Activated naive CD8-positive, alpha-beta T cell treated with anti-CD3 and anti-CD28 coated beads, Interleukin-2, amount 50 U/mL, for 24 hours (primary cell): Measurements from ENCODE around the gene CTBP2.

Experiments used
- ATAC-seq: fragments of 150-1000 bp; cut with Tn5 transposase; one replicate; pipeline ENCODE4 v1.10.0; 2021
- DNase-seq: peaks from one replicate; pipeline ENCODE4 v3.0.0; 2021
- H3K27ac Mint-ChIP-seq: one replicate; pipeline ENCODE4 v1.8.0; 2021; ENCODE audit warnings: mild to moderate bottlenecking, mixed read lengths
- H3K27me3 Mint-ChIP-seq: one replicate; pipeline ENCODE4 v1.8.0; 2021; ENCODE audit warnings: mixed read lengths
- H3K36me3 Mint-ChIP-seq: one replicate; pipeline ENCODE4 v1.8.0; 2021; ENCODE audit warnings: low read depth, mixed read lengths
- H3K4me1 Mint-ChIP-seq: one replicate; pipeline ENCODE4 v1.8.0; 2021; ENCODE audit warnings: mixed read lengths
- H3K4me3 Mint-ChIP-seq: one replicate; pipeline ENCODE4 v1.8.0; 2021; ENCODE audit warnings: mild to moderate bottlenecking, moderate library complexity, mixed read lengths
- H3K9me3 Mint-ChIP-seq: one replicate; pipeline ENCODE4 v1.8.0; 2021; ENCODE audit warnings: mixed read lengths

Gene CTBP2

DNA sequence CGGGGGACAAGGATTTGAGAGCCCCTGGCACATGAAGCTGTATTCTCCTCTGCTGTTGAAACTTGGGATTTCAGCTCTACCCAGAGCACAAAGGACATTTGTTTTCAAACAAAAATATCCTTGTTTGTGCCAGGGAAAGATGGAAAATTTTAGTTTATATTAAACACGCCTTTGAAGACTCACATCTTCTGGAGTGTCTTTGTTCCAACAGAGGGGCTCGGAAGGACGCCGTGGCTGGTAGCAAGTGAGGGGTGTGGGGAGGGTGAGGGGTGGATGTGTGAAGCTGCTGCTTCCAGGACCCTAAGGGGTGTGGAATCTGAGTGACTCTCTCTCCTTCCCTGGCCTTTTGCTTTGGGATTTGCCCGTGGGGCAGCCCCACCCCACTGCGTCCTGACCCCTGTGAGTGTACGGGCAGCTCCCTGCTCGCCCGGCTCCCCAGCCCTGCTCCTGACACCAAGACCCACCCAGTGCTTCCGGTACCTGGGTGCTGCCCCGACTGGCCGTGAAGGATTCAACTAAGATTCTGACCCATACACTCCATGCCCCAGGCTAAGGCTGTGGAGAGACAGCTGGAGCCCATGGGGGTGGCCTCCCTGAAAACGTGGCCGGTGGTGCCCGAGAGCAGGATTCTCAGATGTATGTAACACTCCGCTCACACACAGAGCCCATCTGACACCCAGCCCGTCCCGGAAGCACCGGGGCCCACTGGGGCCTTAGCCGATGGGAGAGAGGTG lies 158.9 kb downstream of the CTBP2 start:
- Mint-ChIP-seq H3K27ac (no peak overlapping the region), H3K27me3 (no peaks in the 10 kb centered on the region)
- ATAC-seq, result no peak

DNA sequence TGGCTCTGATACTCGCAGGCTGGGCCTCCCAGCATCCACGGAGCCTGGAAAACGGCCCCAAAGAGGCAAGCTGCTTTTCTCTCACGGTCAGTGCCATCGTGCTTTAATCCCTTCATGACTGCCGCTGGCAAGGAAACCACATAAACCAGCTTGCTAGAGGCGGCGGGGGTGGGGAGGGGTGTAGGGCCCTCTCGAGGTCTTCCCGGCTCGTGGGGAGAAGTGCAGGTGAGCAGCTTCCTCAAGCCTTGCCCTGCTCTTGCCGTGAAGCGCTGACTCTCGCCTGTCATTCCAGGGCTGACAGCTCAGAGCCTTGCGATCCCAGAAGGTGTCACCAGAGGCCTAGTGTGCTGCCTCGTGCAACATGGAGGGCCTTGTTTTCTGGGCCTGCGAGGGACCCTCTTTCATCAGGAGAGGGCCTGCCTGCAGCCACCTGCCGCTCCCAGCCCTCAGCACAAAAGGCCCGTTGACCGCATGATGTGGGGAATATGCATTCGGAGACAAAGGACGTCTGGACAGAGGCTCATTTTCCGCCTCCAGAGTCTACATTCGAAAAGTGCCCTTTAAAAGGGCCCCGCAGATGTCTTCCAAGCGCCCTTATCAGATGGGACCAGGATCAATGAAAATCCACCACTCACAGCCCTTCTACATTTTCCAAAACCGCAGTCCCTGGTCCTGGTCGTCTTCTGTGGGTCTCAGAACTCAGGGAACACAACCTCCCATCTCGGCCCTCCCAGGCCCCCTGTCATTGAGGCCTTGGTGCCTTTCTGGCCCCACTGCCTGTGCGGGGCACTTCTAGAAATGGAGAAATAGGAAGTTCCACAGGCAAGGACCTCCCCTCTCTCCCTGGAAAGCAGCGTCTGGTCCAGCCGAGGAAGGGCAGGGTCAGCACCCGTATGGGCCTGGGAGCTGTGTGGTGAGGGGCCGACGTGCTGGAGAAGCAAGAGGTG lies 159.7 kb downstream of the CTBP2 start:
- Mint-ChIP-seq H3K4me1 (no peaks in the 10 kb centered on the region), H3K27ac (no peak overlapping the region), H3K27me3 (no peaks in the 10 kb centered on the region), H3K9me3 (no peaks in the 10 kb centered on the region), H3K36me3 (no peaks in the 10 kb centered on the region), H3K4me3 (no peak overlapping the region)
- ATAC-seq (no peak), DNase-seq (no peak)

More for the DNA sequence above, 158.9 kb downstream of the CTBP2 start:
- H3K4me3 Mint-ChIP-seq, result no peak overlapping the region
- no peaks in the 10 kb centered on the region for H3K4me1 Mint-ChIP-seq
- H3K9me3 Mint-ChIP-seq, result no peaks in the 10 kb centered on the region
- no peaks in the 10 kb centered on the region for H3K36me3 Mint-ChIP-seq
- DNase-seq, result no peak

DNA sequence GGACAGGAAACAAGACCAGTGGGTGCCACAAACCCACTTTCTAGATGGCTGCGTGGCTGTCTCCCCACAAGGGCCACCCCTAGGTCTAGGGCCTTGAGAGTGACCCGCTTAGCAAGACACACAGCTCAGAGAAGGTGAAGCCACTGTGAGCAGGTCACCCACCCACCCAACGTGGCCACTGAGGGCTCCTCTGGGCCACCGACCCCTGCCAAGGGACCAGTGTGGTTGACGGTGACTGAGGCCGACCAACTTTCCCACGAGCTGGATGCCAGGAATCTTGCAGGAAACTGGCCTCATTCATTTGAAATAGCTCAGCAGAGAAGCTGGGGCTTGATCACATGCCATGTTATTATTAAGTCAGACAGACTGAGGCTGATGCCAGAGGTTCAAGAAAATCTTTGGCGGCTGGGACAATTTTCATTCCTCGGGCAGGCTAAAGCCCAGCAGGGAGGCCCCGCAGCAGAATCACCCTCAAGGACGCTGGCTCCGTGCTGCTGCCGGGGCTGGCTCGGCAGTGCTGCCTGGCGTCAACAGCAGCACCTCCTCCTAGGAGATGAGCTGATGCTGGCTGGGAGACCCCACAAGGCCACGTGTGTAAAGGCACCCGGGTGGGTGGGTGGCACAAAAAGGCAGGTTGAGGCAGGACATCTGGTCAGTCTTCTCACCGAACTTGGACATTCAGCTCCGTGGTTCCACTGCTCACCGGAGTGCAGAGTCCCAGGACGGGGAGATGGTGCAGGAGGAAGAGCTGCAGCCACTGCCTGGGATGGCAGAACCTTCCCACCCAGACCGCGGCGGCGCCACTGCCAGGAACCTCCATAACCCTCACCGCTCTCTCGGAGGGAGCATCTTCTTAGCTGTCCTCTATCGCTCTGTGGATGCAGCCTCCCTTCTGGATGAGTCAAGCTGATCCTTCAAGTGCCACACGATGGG lies 160.7 kb downstream of the CTBP2 start:
- H3K4me3 Mint-ChIP-seq, result no peak overlapping the region
- no peaks in the 10 kb centered on the region for H3K4me1 Mint-ChIP-seq
- H3K9me3 Mint-ChIP-seq, result no peaks in the 10 kb centered on the region
- no peaks in the 10 kb centered on the region for H3K27me3 Mint-ChIP-seq
- DNase-seq (no peak), ATAC-seq (no peak)
- H3K27ac Mint-ChIP-seq, result no peak overlapping the region
- no peaks in the 10 kb centered on the region for H3K36me3 Mint-ChIP-seq

DNA sequence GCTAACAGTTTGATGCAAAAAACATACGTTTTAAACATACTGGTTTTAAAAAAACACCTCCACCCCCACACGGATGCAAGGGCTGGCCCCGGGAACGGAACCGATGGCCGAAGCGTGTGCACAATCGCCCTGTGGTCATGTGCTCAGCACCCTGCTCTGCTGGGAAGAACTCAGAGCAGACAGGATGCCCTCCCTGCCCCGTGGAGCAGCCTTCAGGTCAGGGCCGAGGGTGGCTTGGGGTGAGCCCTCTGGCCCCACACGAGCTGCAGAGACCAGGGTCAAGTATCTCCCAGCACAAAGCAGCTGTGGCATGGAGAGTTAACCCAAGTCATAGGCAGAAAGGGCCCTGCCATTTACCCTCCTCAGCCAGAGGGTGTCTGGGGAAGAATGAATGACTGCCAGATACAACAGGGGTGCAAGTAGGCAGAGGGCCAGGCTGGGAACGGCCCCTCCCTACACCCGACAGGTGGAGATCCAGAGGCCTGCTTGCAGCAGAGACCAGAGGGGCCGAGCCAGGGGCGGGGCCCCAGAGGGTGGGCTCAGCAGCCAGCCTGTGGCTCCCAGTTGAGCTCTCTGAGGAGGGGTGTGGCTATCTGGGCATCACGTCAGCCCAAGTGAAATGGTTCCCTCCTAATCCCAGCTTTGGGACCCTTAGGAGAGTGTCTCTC lies 161.6 kb downstream of the CTBP2 start:
- ATAC-seq, result no peak
- Mint-ChIP-seq H3K9me3 (no peaks in the 10 kb centered on the region), H3K4me3 (no peak overlapping the region), H3K27me3 (no peaks in the 10 kb centered on the region), H3K27ac (no peak overlapping the region), H3K4me1 (no peaks in the 10 kb centered on the region), H3K36me3 (no peaks in the 10 kb centered on the region)
- no peak for DNase-seq

DNA sequence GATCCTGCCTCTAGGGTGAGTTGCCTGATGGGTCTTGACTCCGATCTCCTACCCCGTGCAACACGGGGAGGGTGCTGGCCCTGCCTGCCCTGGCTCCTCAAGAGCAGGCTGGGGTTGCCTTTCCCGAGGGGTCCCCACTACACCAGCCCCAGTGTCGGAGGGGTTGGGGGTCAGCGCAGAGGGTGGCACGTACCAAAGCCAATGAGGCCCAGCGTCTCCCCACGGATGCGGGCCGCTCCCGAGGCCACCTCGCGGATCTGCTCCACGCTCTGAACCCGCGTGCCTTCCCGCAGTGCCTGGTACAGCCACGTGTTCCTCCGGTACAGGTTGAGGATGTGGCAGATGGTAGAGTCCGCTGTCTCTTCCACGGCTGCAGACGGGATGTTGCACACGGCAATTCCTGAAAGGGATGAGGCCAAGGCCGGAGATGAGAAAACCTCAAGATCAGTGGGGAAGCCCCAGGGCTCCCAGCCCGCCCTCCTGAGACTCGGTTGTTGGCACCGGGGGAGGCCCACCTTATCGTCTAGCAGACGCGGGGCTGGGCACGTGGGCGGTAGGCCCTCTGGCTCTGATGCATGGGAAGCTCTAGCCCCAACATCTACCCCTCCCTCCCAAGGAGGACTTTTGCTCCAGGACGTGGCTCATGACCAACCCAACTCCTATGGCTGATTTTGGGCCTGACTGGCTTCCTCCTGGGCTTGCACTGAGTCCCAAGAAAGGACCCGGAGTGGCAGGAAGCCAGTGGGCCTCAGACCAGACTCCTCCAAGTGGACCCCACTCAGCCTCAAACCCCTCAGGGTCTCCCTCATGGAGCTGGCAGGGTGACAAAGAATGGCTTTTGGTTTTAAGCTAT lies 162.4 kb downstream of the CTBP2 start:
- Mint-ChIP-seq H3K27ac (no peak overlapping the region), H3K27me3 (no peaks in the 10 kb centered on the region), H3K9me3 (no peaks in the 10 kb centered on the region), H3K36me3 (no peaks in the 10 kb centered on the region), H3K4me1 (no peaks in the 10 kb centered on the region), H3K4me3 (no peak overlapping the region)
- no peak for ATAC-seq
- no peak for DNase-seq

DNA sequence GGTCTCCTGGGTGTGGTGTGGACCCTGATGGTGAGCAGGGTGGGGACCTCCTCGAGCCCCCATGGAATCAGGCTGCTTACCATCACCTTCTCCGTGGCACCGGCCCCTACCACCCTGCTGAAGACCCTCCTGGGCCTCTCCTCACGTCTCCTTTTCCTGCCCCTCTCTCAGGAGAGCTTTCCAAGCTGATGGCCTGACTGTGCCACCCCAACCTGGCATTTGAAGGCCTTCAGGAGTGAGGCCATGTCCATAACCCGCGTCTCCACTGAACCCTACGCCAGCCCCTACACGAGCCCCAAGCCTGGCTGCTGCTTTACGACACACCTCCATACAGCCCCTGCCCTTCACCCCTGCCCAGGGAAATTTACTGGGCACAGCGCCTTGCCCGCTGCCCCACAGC lies 163.1 kb downstream of the CTBP2 start:
- no peaks in the 10 kb centered on the region for H3K9me3 Mint-ChIP-seq
- no peaks in the 10 kb centered on the region for H3K4me1 Mint-ChIP-seq
- ATAC-seq, result no peak
- DNase-seq, result no peak
- H3K27ac Mint-ChIP-seq, result no peak overlapping the region
- H3K27me3 Mint-ChIP-seq, result no peaks in the 10 kb centered on the region
- no peaks in the 10 kb centered on the region for H3K36me3 Mint-ChIP-seq
- no peak overlapping the region for H3K4me3 Mint-ChIP-seq

DNA sequence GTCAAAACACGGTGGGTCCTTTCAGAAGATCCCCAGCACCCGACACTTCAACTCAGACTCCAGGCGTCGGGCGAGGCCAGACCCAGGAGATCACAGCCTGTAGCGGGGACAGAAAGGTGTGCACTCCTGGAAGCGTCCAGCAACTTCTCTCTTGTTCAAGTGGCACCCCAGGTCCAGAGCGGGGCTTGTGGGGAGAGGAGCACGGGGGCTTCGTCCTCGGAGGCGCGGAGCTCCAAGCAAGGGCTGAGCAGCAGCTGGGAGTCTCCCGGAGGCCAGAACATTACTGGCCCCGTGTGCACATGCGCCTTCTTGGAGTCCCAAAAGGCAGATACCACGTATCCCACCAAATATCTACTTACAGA lies 163.5 kb downstream of the CTBP2 start:
- H3K9me3 Mint-ChIP-seq, result no peaks in the 10 kb centered on the region
- ATAC-seq (no peak), DNase-seq (no peak)
- no peaks in the 10 kb centered on the region for H3K4me1 Mint-ChIP-seq
- H3K4me3 Mint-ChIP-seq, result no peak overlapping the region
- H3K36me3 Mint-ChIP-seq, result no peaks in the 10 kb centered on the region
- H3K27ac Mint-ChIP-seq, result no peak overlapping the region
- no peaks in the 10 kb centered on the region for H3K27me3 Mint-ChIP-seq

DNA sequence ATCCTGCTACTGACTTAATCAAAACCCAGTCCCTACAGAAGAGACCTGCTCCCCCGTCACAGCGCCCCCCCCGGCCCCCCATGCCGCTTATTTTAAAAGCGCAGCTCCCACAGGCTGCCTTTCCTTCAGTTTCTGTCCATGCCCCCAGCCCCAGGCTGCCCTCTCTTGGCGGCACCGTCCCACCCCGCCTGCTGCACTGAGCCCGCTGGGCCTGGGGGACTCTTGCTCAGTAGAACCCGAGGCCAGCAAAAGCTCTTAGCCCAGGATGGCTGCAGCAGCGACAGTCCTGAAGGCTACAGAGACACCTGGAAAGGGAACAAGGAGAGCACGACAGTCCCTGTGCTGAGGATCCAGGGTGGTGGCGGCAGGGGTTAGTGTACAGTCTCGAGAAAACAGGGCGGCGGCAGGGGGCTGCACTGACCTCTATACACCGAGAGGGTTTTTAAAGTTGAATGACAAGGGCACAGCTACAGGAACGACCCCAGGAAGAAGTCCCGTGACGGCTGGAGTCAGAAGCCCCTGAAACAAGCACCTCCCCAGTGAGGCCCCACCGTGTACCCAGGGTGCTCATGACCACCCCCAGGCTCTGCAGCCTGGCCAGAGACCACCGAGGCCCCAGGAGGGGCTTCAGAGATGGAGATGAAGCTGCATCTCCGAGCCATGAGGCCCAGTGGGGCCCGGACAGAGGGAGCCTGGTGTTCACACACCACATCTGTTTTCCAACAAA lies 164.1 kb downstream of the CTBP2 start:
- no peaks in the 10 kb centered on the region for H3K9me3 Mint-ChIP-seq
- no peak for DNase-seq
- no peaks in the 10 kb centered on the region for H3K36me3 Mint-ChIP-seq
- no peak overlapping the region for H3K4me3 Mint-ChIP-seq
- no peak for ATAC-seq
- no peak overlapping the region for H3K27ac Mint-ChIP-seq
- no peaks in the 10 kb centered on the region for H3K4me1 Mint-ChIP-seq
- no peaks in the 10 kb centered on the region for H3K27me3 Mint-ChIP-seq

DNA sequence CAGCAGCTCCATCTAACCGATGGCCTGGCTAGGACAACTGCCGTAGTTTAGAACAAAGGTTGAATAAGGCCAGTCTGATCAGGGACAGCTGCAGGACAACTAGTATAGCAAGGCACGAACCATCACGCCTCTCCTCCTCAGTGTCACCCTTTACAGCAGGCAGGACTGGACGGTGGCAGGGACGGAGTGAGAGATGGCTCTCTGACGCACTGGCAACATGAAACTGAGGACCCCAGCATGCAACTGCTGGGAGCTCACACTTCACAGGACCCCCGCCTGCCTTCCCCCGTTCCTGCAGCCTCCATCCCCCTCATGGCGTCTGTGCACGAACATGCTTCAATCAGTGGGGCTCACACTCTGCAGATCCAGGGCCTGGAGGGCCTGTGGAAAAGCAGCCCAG lies 164.8 kb downstream of the CTBP2 start:
- Mint-ChIP-seq H3K36me3 (no peaks in the 10 kb centered on the region), H3K9me3 (no peaks in the 10 kb centered on the region), H3K27ac (no peak overlapping the region), H3K4me1 (no peaks in the 10 kb centered on the region), H3K27me3 (no peaks in the 10 kb centered on the region), H3K4me3 (no peak overlapping the region)
- DNase-seq, result no peak
- no peak for ATAC-seq

DNA sequence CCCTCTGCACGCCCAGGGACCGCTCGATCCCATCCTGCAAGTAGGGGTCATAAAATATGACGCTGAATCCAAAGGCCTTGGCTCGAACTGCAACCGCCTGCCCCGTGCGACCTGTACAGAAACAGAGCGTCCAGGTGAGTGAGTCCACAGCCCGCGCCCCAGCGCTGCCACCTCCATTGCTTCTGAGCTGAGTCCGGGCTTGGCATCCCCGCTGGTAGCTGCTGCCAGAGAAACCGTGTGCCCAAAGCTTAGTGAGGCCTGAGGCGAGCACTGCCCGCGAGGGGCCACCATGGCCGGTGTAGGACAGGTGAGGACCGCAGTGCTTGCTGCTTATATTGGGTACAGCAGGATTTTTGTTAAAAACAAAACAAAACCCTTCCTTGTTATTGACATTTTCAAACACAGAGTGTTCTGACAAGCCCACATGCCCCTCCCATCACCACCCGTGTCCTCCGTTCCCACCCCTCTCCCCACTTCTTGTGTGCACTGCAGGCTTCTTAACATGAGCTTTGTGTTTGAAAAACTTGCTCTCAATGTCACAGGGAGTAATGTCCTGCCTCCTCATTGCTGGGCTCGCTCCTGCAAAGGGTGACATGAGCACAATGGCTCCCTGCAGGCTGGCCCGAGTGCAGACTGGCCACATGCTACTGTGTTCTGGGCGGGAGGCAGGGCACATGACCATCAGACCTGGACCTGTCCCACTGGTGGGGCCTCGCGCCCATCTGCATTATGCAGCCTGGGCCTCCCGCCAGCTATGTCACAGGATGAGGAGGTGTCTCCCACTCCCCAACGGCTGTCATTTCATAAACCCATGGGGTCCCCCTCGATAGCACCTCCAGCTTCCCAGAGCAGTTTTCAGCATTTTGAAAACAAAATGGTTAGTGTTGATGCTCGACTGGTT lies 165.5 kb downstream of the CTBP2 start:
- no peak for ATAC-seq
- Mint-ChIP-seq H3K27ac (no peak overlapping the region), H3K9me3 (no peaks in the 10 kb centered on the region), H3K4me3 (no peak overlapping the region), H3K36me3 (no peaks in the 10 kb centered on the region), H3K27me3 (no peaks in the 10 kb centered on the region), H3K4me1 (no peaks in the 10 kb centered on the region)
- no peak for DNase-seq

DNA sequence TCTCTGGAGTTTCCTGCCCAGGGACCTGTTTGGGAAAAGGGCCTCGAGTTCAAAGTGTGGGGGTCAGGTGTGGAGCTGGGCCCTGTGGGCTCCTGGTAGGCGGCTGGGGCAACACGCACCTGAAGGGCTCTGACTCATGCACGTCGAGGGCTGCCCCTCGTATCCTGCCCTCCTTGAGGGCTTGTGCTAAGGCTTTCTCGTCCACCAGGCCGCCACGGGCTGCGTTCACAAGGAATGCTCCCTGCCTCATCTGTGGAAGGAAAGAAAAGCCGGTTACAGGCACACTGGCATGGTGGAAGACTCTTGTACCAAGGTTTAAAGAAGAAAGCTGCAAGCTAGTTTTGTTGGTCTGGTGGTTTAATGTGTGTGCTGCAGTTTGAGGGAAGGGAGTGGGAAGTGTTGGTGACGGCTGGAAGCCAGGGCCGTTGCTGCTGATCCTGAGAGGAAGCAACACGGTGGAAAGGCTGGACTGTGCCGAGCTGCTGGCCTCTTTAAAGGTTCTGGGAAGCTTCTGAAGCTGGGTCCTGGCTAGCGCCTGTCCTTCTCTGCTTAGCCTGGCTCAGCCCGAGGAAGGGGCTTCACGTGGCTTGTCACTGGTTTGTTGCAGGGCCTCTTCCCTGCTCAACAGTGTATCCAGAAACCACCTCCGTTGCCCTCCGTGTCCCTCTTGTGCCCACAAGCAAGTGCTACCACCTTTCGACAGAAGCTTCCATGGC lies 166.5 kb downstream of the CTBP2 start:
- Mint-ChIP-seq H3K4me3 (no peak overlapping the region), H3K9me3 (no peaks in the 10 kb centered on the region), H3K27ac (no peak overlapping the region), H3K4me1 (no peaks in the 10 kb centered on the region), H3K36me3 (peaks cover 8% of the 10 kb centered on the region), H3K27me3 (no peaks in the 10 kb centered on the region)
- ATAC-seq (no peak), DNase-seq (no peak)

DNA sequence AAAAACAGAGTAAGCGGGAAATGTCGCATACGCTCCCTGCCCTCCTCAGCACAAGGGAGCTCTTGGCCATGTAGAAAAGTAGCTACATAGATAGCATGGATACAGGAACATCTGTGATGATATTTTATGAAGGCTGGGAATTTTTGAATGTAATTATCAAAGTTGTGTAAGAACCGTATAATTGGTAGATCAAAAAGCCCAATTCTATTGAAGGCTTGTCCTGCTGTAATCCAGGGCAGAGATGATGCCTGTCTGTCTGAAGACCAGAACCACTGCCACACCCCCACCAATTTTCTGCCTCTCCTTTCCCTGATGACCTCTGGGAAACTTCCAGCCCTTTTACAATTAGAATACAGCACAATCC lies 167.0 kb downstream of the CTBP2 start:
- peaks cover 12% of the 10 kb centered on the region for H3K36me3 Mint-ChIP-seq
- DNase-seq, result no peak
- H3K4me1 Mint-ChIP-seq, result no peaks in the 10 kb centered on the region
- H3K27me3 Mint-ChIP-seq, result no peaks in the 10 kb centered on the region
- ATAC-seq, result no peak
- no peak overlapping the region for H3K27ac Mint-ChIP-seq
- no peak overlapping the region for H3K4me3 Mint-ChIP-seq
- H3K9me3 Mint-ChIP-seq, result no peaks in the 10 kb centered on the region
